Calu3 (cell line): Measurements from ENCODE around the gene CHMP4A. TPM values are rescaled to one million over a fixed set of nuclear protein-coding genes. Genes with fewer than 3 reads are reported as not detected.

ENCODE experiments used
- BruUV-seq: library from RNA; stranded (reverse); fragments of 400-500 nt; replicated peaks from 2 replicates; lab custom pipeline; 2021; lab: Mats Ljungman, UMichigan
- CTCF ChIA-PET: fragments of 300-600 bp; sonication (Branson Sonifier 250); formaldehyde crosslinking; loops from one replicate; lab custom pipeline; 2022; ENCODE audit warnings: antibody characterized with exemption; lab: Charles Lee
- DNase-seq: peaks from one replicate; pipeline ENCODE4 v3.0.0; 2022
- H3K27ac Mint-ChIP-seq: one replicate; pipeline ENCODE4 v1.8.0; 2022; ENCODE audit warnings: mixed read lengths; ENCODE audit not compliant: unreplicated experiment
- H3K27me3 Mint-ChIP-seq: one replicate; pipeline ENCODE4 v1.8.0; 2022; ENCODE audit warnings: mixed read lengths; ENCODE audit not compliant: unreplicated experiment
- H3K36me3 Mint-ChIP-seq: one replicate; pipeline ENCODE4 v1.8.0; 2022; ENCODE audit warnings: mild to moderate bottlenecking, moderate library complexity, mixed read lengths; ENCODE audit not compliant: insufficient read depth, unreplicated experiment
- H3K4me1 Mint-ChIP-seq: one replicate; pipeline ENCODE4 v1.8.0; 2022; ENCODE audit warnings: mild to moderate bottlenecking, low read depth, mixed read lengths; ENCODE audit not compliant: unreplicated experiment
- H3K4me3 Mint-ChIP-seq: one replicate; pipeline ENCODE4 v1.8.0; 2022; ENCODE audit warnings: mild to moderate bottlenecking, low read depth, moderate library complexity, mixed read lengths; ENCODE audit not compliant: unreplicated experiment
- H3K9me3 Mint-ChIP-seq: one replicate; pipeline ENCODE4 v1.8.0; 2022; ENCODE audit warnings: low read depth, mixed read lengths; ENCODE audit not compliant: unreplicated experiment
- intact Hi-C: fragments of 100-400 bp; cut with micrococcal nuclease; formaldehyde crosslinking; loops from one replicate; pipeline ENCODE4 v1.10.0; 2022; ENCODE audit not compliant: unreplicated experiment
- total RNA-seq: library from RNA; stranded (reverse); gene quantifications from 2 replicates; pipeline ENCODE4 v1.2.3, GENCODE V29; 2022
- TF ChIP-seq, protein P1 (sequence below): fragments of 200-600 bp; IDR thresholded peaks from one replicate; pipeline ENCODE4 v1.8.0; 2022; ENCODE audit warnings: antibody characterized with exemption; ENCODE audit not compliant: unreplicated experiment

CHMP4A gene
- total RNA-seq, 1 experiment from 2014 or later, result 53.2 TPM

- TF ChIP-seq, protein P1, sequence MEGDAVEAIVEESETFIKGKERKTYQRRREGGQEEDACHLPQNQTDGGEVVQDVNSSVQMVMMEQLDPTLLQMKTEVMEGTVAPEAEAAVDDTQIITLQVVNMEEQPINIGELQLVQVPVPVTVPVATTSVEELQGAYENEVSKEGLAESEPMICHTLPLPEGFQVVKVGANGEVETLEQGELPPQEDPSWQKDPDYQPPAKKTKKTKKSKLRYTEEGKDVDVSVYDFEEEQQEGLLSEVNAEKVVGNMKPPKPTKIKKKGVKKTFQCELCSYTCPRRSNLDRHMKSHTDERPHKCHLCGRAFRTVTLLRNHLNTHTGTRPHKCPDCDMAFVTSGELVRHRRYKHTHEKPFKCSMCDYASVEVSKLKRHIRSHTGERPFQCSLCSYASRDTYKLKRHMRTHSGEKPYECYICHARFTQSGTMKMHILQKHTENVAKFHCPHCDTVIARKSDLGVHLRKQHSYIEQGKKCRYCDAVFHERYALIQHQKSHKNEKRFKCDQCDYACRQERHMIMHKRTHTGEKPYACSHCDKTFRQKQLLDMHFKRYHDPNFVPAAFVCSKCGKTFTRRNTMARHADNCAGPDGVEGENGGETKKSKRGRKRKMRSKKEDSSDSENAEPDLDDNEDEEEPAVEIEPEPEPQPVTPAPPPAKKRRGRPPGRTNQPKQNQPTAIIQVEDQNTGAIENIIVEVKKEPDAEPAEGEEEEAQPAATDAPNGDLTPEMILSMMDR, result no peak
- no TSS peak for BruUV-seq
- H3K27me3 Mint-ChIP-seq, result no peaks in the 10 kb centered on the region
- H3K4me1 Mint-ChIP-seq, result no peaks in the 10 kb centered on the region
- peaks cover 63% of the 10 kb centered on the region for H3K36me3 Mint-ChIP-seq
- no peak overlapping the region for H3K27ac Mint-ChIP-seq
- no peak overlapping the region for H3K4me3 Mint-ChIP-seq
- H3K9me3 Mint-ChIP-seq, result no peaks in the 10 kb centered on the region
- CTCF ChIA-PET, result no interaction called here
- no peak for DNase-seq
- intact Hi-C loops, result no loop called here
These were observed 36.1 kb downstream of the CHMP4A start for GRCh38 chr14:24177041-24177825.

DNA sequence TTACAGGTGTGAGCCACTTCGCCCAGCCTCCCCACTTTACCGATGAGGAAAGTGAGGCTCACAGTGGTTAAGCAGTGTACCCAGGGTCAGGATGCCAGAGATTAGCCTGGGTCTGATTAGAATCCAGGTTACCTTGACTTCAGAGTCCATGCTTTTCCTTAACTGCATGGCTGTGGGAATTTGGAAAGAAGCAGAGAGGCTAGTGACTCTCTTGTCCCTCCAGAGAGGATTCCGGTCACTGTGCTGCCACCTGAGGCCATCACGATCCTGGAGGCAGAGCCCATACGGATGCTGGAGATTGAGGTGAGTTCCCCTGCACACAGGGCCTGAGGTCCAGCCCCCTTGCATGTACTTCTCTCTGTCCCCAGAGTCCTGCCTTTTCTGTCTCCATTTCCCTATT is 36.7 kb downstream of the CHMP4A start:
- Mint-ChIP-seq H3K4me3 (no peak overlapping the region), H3K27me3 (no peaks in the 10 kb centered on the region), H3K36me3 (peaks cover 66% of the 10 kb centered on the region), H3K4me1 (no peaks in the 10 kb centered on the region), H3K27ac (no peak overlapping the region), H3K9me3 (no peaks in the 10 kb centered on the region)
- intact Hi-C loops, result no loop called here
- TF ChIP-seq, protein P1, result no peak
- CTCF ChIA-PET, result no interaction called here
- no peak for DNase-seq
- no TSS peak for BruUV-seq

DNA sequence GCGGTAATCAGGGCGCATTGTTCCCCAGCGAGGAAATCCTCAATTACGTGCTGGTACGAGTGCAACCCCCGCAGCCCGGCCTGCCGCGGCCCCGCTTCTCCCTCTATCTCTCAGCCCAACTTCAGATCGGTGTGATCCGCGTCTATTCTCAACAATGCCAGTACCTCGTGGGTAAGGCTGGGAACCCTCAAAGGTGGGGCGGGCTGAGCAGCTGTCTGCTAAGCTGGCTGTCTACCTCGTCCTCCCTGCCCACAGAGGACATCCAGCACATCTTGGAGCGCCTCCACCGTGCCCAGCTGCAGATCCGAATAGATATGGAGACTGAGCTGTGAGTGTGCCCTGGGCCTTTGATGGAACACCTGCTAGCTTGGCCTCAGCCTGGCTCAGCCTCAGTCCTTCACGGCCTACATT is 40.4 kb downstream of the CHMP4A start:
- no peaks in the 10 kb centered on the region for H3K4me1 Mint-ChIP-seq
- CTCF ChIA-PET, result no interaction called here
- intact Hi-C loops, result no loop called here
- no peaks in the 10 kb centered on the region for H3K9me3 Mint-ChIP-seq
- no TSS peak for BruUV-seq
- peak overlapping the region; percentile 24 for H3K27ac Mint-ChIP-seq
- TF ChIP-seq, protein P1, result no peak
- H3K4me3 Mint-ChIP-seq, result no peak overlapping the region
- H3K36me3 Mint-ChIP-seq, result peaks cover 40% of the 10 kb centered on the region
- no peak for DNase-seq
- H3K27me3 Mint-ChIP-seq, result no peaks in the 10 kb centered on the region

- intact Hi-C loops, result no loop called here
- no peak overlapping the region for H3K4me3 Mint-ChIP-seq
- H3K9me3 Mint-ChIP-seq, result no peaks in the 10 kb centered on the region
- peaks cover 40% of the 10 kb centered on the region for H3K36me3 Mint-ChIP-seq
- H3K4me1 Mint-ChIP-seq, result no peaks in the 10 kb centered on the region
- no peak overlapping the region for H3K27ac Mint-ChIP-seq
- no peak for DNase-seq
- CTCF ChIA-PET, result no interaction called here
- TF ChIP-seq, protein P1, result no peak
- no peaks in the 10 kb centered on the region for H3K27me3 Mint-ChIP-seq
- BruUV-seq, result no TSS peak
These were observed 40.9 kb downstream of the CHMP4A start for GRCh38 chr14:24172261-24172860.
